Memory B cell (primary cell): Measurements from ENCODE around the gene LCNL1.
A peak's percentile ranks its signal among the peaks of the same experiment; 100 is the strongest.
"Not testable (repeated sequence)": the region's sequence is repeated elsewhere in the genome, so short reads cannot be mapped to it uniquely, and the experiment has no call there.

Source experiments
- ATAC-seq: fragments of 150-1000 bp; cut with Tn5 transposase; 2 replicates; pipeline ENCODE4 v1.10.0; 2021; ENCODE audit warnings: low read depth, mild to moderate bottlenecking, moderate library complexity
- DNase-seq, 2 donors: peaks; one replicate each; pipeline ENCODE4 v3.0.0; 2022; ENCODE audit warnings: low spot score in 2 of 2
- H3K27ac Mint-ChIP-seq: one replicate; pipeline ENCODE4 v1.8.0; 2022; ENCODE audit warnings: mild to moderate bottlenecking, moderate library complexity, mixed read lengths
- H3K27me3 Mint-ChIP-seq: one replicate; pipeline ENCODE4 v1.8.0; 2022; ENCODE audit warnings: mixed read lengths
- H3K36me3 Mint-ChIP-seq: one replicate; pipeline ENCODE4 v1.8.0; 2022; ENCODE audit warnings: mild to moderate bottlenecking, mixed read lengths
- H3K4me1 Mint-ChIP-seq: one replicate; pipeline ENCODE4 v1.8.0; 2022; ENCODE audit warnings: mixed read lengths
- H3K4me3 Mint-ChIP-seq: one replicate; pipeline ENCODE4 v1.8.0; 2022; ENCODE audit warnings: mild to moderate bottlenecking, moderate library complexity, mixed read lengths
- H3K9me3 Mint-ChIP-seq: one replicate; pipeline ENCODE4 v1.8.0; 2022; ENCODE audit warnings: mixed read lengths

The LCNL1 gene

DNA sequence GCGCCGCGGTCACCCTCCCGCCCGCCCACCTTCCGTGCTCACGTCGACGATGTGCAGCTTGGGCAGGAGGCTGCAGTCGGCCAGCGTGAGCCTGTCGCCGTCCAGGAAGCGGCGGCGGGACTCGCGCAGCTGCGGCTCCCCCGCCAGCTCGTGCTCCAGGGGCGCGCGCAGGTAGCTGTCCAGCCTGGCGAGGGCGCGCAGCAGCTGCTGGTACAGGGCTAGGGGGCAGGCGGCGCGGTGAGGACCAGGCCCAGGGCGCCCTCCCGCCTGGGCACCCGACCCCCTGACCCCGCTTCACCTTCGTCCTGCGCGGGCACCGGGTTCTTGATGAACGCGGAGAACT is 12.1 kb downstream of the LCNL1 start:
- Mint-ChIP-seq H3K9me3 (no peaks in the 10 kb centered on the region), H3K36me3 (no peaks in the 10 kb centered on the region), H3K4me1 (peaks cover 23% of the 10 kb centered on the region), H3K27me3 (peaks cover 2% of the 10 kb centered on the region), H3K4me3 (no peak overlapping the region), H3K27ac (no peak overlapping the region)
- ATAC-seq (no peak), DNase-seq (no peak)

DNA sequence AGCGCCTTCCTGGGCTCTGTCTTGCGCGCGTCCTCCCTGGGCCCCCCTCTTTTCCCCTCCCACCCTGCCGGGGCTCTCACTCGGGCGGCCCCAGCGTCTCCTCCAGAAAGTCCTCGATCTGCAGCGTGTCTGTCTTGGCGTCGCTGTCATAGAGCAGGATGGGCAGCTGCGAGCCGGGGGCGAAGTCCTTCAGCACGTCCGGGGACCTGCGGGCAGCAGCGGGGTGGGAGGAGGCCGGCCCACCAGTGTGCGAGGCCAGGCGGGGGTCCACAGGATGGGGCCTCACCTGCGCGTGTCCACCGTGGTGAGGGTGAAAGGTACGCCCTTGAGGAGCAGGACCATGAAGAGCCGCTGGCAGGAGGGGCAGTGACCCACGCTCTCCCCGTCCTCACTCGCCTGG is 12.6 kb downstream of the LCNL1 start:
- Mint-ChIP-seq H3K9me3 (no peaks in the 10 kb centered on the region), H3K27ac (no peak overlapping the region), H3K4me3 (no peak overlapping the region), H3K4me1 (peaks cover 23% of the 10 kb centered on the region), H3K36me3 (no peaks in the 10 kb centered on the region), H3K27me3 (peaks cover 2% of the 10 kb centered on the region)
- ATAC-seq (no peak), DNase-seq (no peak)

DNA sequence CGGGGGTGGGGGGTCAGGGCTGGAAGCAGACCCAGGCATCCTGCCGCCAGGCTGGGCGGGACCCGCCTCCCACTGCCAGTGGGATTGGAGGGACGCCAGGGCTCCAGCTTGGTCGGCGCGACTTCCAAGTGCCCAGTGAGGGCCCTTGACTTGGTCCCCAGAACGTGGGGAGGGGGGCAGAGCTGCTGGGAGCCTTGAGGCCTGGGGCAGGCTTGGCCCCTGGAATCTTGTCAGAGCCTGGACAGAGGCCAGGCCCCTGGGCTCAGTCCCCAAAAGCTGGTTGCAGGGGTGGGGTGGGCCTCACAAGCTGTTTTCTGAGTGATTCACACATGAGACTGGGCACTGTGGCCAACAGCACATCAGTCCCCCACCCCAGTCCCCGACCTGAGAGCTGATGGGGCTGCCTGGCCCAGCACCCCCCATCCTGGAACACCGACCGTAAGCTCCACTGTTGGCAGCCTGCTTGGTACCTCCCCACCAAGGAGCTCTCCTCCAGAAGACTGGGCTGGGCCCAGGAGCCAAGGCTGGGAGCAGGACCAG is 13.0 kb downstream of the LCNL1 start:
- DNase-seq: no peak
- no peak for ATAC-seq
- Mint-ChIP-seq H3K27ac (no peak overlapping the region), H3K9me3 (no peaks in the 10 kb centered on the region), H3K36me3 (no peaks in the 10 kb centered on the region), H3K4me3 (no peak overlapping the region), H3K27me3 (peaks cover 2% of the 10 kb centered on the region), H3K4me1 (peaks cover 23% of the 10 kb centered on the region)

DNA sequence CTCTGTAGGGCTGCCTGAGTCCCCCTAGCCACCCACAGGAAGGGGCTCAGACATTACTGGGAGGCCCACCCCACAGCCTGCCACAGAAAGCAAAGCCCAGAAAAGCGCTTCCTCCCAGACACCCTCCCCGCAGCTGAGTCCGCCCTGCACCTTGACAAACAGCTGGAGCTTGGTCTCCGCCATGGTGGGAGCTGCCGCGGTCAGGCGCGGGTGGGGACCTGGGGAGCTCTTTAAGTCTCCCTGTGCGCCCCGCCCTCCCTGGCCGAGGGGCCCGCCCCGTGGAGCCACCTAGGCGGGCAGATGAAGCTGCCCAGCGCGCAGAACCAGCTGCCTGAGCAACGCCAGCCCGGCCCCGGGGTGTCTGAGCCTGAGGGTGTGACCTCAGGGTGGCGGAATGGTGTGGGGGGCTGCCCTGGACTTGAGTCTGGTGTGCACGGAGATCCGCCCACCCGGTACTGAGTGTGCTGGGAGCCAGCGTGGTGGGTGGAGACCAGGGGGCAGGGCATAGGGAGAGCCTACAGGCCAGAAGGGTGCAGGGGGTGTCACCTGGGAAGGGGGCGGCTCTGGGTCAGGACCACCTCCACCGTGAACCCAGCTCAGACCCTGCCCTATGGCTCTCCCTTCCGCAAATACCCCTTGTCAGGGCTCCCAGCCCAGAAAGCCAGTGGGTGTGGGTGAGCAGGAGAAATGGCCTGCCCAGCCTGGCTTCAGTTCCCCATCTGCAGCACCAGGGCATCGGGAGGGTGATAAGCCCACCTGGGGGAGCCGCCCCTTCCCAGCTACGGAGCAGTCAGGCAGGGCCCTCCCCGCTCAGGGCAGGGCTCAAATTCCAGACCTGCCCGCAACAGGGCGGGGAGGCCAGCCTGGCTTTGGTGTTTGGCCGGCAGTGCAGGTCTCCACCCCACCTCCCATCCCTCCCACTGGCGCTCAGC is 13.8 kb downstream of the LCNL1 start, which contains the start of gene CLIC3:
CLIC3 (minus strand) TSS at position 208 of the 932 bp plus-strand sequence; CDS start at position 183, 25 bp downstream.
- no peak within 1 kb of the TSS for H3K27ac Mint-ChIP-seq
- no peaks in the 10 kb centered on the region for H3K9me3 Mint-ChIP-seq
- peaks cover 2% of the 10 kb centered on the region for H3K27me3 Mint-ChIP-seq
- no peaks in the 10 kb centered on the region for H3K36me3 Mint-ChIP-seq
- ATAC-seq: no peak
- H3K4me1 Mint-ChIP-seq: peaks cover 22% of the 10 kb centered on the region
- peak within 1 kb of the TSS; percentile 54 for H3K4me3 Mint-ChIP-seq
- peak in 1 of 2 donors; percentile 55 for DNase-seq

DNA sequence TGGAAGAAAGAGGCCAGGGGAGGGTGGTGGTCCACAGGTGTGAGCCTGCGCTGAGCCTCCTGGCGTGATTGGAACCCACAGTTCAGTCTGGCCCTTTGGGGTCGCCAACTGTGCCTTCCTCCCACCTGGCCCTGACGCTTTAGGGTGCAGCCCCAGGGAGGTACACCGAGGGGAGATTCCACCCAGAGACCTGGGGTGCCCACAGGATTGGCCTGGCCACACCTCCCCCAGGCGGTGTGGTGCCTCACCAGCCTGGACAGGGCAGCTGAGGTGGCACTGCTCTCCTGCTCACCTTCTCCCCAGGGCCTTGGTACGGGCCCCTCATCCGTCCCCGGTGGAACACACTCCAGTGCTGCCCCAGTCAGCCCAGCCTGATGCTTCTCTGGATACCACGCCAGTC is 14.6 kb downstream of the LCNL1 start:
- ATAC-seq (no peak), DNase-seq (no peak)
- Mint-ChIP-seq H3K4me1 (peaks cover 22% of the 10 kb centered on the region), H3K4me3 (peak overlapping the region; percentile 46), H3K27me3 (peaks cover 2% of the 10 kb centered on the region), H3K36me3 (no peaks in the 10 kb centered on the region), H3K9me3 (no peaks in the 10 kb centered on the region), H3K27ac (no peak overlapping the region)

DNA sequence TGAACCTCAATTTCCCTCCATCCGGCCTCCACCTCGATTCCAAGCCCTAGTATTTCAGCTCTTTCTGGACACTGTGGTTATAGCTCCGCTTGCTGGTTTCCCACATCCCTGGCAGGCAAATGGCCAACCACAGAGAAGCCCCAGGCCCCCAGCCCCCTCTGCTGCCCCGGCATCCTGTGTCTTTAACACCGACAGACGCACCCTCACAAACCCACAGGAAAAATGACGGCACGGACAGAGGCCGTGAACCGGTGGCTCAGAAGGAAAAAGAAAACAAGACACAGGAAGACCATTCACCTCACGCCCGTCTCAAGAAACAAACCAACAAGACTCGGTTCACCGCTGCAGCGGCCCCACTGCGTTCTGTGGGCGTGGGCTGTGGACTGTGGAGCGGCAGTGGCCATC is 15.0 kb downstream of the LCNL1 start:
- Mint-ChIP-seq H3K4me1 (peaks cover 22% of the 10 kb centered on the region), H3K36me3 (no peaks in the 10 kb centered on the region), H3K9me3 (no peaks in the 10 kb centered on the region), H3K4me3 (peak overlapping the region; percentile 46), H3K27me3 (peaks cover 2% of the 10 kb centered on the region), H3K27ac (peak overlapping the region; percentile 8)
- DNase-seq: no peak
- no peak for ATAC-seq

DNA sequence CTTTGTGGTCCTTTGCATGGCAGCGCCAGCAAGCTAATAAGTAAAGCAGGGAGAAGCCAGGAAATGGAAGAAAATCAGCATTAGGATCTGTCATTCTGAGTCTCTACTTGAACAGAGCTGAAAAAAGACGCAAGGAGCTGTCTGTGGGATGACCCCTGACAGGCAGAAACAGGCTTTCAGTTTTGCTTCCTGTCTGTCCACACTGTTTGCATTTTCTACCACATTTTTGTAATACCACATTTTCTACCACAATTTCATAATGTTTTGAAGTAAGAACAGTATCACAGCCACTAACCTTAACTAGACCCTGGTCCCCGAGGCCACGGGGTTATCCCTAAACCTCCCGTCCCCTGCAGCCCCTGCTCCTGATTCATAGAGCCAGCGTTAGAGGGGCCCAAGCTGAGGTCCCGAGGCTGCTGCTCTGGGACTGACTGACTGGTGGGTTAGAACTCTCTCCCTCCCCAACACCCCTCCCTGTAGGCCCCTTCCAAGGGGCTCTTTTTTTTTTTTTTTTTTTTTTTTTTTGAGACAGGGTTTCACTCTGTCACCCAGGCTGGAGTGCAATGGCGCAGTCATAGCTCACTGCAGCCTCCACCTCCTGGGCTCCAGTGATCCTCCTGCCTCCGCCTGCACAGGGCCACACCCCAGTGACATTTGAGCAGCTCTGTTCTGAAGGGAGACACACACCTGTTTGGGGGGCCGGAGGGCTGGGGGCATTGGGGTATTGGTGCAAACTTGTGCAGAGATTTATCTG is 17.6 kb downstream of the LCNL1 start:
- Mint-ChIP-seq H3K27me3 (peaks cover 2% of the 10 kb centered on the region), H3K36me3 (no peaks in the 10 kb centered on the region), H3K4me1 (peaks cover 18% of the 10 kb centered on the region), H3K4me3 (peak overlapping the region; percentile 71), H3K27ac (peak overlapping the region; percentile 75), H3K9me3 (peaks cover 3% of the 10 kb centered on the region)
- peak; percentile 76 for ATAC-seq
- no peak for DNase-seq

DNA sequence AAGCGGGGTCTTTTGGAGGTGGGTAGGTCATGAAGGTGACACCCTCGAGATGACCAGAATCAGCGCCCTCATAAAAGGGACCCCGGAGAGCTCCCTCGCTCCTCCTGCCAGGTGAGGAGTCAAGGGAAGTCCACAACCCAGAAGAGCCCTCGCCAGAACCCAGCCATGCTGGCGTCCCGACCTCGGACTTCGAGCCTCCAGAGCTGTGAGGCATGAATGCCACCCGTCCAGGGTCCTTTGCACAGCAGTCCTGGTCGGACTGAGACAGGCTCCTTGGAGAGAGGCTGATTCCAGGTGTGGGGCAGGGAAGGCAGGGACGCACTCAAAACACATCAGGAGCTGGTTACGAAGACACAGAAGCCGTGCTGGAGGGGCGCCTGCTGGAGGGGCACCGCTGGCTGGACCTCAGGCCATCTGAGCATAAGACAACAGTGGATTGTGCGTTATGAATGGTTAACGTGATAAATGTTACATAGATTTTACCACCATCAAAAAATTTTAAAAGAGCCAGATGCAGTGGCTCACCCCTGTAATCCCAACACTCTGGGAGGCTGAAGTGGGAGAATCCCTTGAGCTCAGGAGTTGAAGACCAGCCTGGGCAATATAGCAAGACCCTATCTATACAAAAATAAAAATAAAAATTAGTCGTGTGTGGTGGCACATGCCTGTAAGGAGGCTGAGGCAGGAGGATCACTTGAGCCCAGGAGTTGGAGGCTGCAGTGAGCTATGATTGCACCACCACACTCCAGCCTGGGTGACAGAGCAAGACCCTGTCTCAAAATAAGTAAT is 19.3 kb downstream of the LCNL1 start:
- Mint-ChIP-seq H3K36me3 (no peaks in the 10 kb centered on the region), H3K9me3 (peaks cover 3% of the 10 kb centered on the region), H3K4me1 (peaks cover 15% of the 10 kb centered on the region), H3K27me3 (peaks cover 4% of the 10 kb centered on the region), H3K4me3 (no peak overlapping the region), H3K27ac (no peak overlapping the region)
- DNase-seq (no peak), ATAC-seq (no peak)

DNA sequence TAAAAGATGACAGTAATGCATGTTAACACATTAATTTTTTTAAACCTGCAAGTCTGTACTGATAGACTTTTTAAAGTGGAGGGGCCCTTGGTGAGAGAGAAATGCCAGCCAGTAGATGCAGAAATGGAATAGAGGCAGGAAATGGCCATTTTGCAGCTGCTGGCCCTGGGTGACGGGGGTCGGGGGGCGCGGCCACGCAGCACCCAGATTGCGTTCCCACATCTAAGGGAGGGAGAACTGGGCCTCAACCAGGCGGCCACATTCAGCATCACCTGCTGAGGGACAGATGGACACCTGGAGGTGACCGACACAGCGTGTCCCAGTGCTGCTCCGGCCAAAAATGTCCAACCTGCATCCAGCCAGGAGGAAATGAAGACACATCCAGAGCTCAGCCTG is 19.9 kb downstream of the LCNL1 start:
- Mint-ChIP-seq H3K27ac (no peak overlapping the region), H3K9me3 (peaks cover 3% of the 10 kb centered on the region), H3K4me3 (no peak overlapping the region), H3K4me1 (peaks cover 13% of the 10 kb centered on the region), H3K27me3 (peaks cover 4% of the 10 kb centered on the region), H3K36me3 (no peaks in the 10 kb centered on the region)
- ATAC-seq (no peak), DNase-seq (no peak)

DNA sequence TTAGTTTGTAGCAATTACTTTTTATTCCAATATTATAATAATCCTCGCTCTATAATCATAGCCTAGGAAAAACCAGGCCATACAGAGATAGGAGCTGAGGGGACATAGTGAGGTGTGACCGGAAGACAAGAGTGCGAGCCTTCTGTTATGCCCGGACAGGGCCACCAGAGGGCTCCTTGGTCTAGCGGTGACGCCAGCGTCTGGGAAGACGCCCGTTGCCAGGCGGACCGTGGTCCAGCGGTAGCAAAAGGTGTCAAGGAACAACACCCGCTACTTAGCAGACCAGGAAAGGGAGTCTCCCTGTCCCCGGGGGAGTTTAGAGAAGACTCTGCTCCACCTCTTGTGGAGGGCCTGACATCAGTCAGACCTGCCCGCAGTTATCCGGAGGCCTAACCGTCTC is 21.5 kb downstream of the LCNL1 start:
- H3K4me1 Mint-ChIP-seq, H3K36me3 Mint-ChIP-seq, H3K27ac Mint-ChIP-seq: not testable (repeated sequence)

DNA sequence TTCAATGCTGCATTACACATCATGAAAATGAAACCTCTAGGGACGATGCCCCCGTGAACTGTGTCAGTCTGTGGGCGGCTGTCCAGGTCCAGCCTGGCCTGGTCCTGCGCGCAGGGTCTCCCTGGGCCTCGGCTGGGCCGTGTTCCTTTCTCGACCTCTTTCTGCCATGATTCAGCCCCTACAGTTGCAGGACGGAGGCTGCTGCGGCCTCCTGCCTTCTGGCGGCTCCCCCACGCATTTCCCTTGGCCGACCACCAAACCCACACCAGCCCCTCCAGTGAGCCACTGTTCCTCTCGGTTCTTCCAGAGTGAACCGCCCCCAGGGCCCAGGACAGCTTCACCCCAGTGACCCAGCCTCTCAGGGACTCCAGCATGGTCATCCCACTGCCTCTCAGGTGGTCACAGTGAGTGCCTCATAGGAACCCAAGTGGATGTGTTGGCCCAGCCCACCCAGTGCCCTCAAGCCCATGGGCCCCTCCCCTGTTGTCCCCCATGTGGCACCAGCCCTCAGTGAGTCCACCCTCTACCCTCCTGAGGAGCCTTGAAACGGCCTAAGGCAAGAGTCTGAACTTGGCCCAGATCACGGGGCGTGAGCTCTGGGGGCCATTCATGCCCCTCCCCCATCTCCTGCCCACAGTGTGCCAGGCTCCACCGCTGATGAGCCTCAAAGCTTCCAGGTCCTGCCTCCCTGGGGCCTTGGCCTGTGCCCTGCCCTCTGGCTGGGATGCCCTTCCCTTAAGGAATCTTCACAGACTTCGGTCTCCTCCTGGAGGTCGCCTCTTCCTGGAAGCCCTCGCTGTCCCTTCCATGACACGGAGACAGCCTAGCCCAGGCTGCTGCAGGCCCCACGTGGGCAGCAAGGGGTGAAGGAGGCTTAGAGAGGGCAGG is 23.6 kb downstream of the LCNL1 start:
- DNase-seq (no peak), ATAC-seq (no peak)
- peaks cover 2% of the 10 kb centered on the region for H3K36me3 Mint-ChIP-seq
- no peaks in the 10 kb centered on the region for H3K4me1 Mint-ChIP-seq
- peaks cover 2% of the 10 kb centered on the region for H3K27me3 Mint-ChIP-seq
- peaks cover 3% of the 10 kb centered on the region for H3K9me3 Mint-ChIP-seq
- no peak overlapping the region for H3K4me3 Mint-ChIP-seq
- H3K27ac Mint-ChIP-seq: no peak overlapping the region

More for the DNA sequence above, 21.5 kb downstream of the LCNL1 start:
- ATAC-seq, H3K27me3 Mint-ChIP-seq, H3K9me3 Mint-ChIP-seq, DNase-seq, H3K4me3 Mint-ChIP-seq: not testable (repeated sequence)

DNA sequence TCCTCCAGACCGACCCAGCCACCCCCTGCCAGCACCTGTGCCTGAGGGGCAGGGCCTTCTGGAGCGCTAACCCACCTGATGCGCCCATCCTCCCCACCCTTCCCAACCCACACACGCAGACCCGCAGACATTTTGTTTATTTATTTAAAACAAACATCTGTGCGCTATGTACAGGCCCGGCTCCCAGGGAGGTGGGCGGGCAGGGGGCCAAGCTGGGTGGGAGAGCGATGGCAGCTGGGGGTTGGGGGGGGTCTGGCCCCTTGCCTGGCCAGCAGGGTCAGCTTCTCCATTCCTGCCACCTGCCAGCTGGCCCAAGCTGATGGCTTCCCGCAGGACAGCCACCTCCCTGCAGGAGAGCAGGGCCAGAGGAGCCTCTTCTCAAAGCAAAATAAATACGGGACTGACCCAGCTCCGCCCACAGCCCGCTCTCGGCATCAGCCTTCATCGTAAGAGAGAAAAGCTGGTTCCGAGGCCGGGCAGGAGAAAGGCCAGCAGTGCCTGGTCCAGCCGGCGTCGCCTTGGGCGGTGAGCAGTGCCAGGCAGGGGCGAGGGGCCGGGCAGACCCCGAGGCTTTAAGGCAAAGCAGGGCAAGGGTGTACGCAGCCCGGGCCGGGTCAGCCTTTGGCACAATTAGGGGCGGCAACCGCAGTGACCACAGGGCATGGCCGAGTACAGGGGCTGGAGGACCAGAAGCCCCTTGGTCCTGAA is 24.5 kb downstream of the LCNL1 start:
- no peak for ATAC-seq
- Mint-ChIP-seq H3K9me3 (peaks cover 3% of the 10 kb centered on the region), H3K4me1 (no peaks in the 10 kb centered on the region), H3K36me3 (peaks cover 6% of the 10 kb centered on the region), H3K4me3 (no peak overlapping the region), H3K27ac (no peak overlapping the region), H3K27me3 (peaks cover 2% of the 10 kb centered on the region)
- DNase-seq: no peak
